Measurements from ENCODE around the gene SCGB1C1. TPM values are rescaled to one million over a fixed set of nuclear protein-coding genes. Genes with fewer than 3 reads are reported as not detected.

SCGB1C1 gene
- total and polyA plus RNA-seq, 9 of the 15 experiments (the other 6 are each of a cell fraction or from before 2014, with no cell fraction given): not detected

GRCh38 chr11:207208-207862, 14.5 kb downstream of the SCGB1C1 start, which contains the start of the genes BET1L and RIC8A (continued):
- TF ChIP-seq REST (IDR thresholded peaks at IDR 0.05; ENCODE audit: borderline replicate concordance) (no peak), REST (CRISPR knock-in tag; IDR thresholded peaks at IDR 0.05; ENCODE audit: low read depth) (no peak), RNF2 (IDR thresholded peaks at IDR 0.05) (0 out of 2 replicates have a peak, but pooled peaks have one; percentile 69), POLR2B (IDR thresholded peaks at IDR 0.05; ENCODE audit: low read depth, partially characterized antibody) (peak; percentile 88), TAL1 (IDR thresholded peaks at IDR 0.05) (no peak), TAF1 (IDR thresholded peaks at IDR 0.05; ENCODE audit: control insufficient read depth, extremely low read depth, insufficient read depth, low read length, severe bottlenecking) (peak; percentile 81), MCM7 (IDR thresholded peaks at IDR 0.05) (no peak), EP400 (IDR thresholded peaks at IDR 0.05) (peak; percentile 89), JUND (IDR thresholded peaks at IDR 0.05; ENCODE audit: borderline replicate concordance, low read depth, low read length) (peak; percentile 33; the same call in 1 of the 2 replicates), JUND (tag; IDR thresholded peaks at IDR 0.05; ENCODE audit: borderline replicate concordance, low read depth, low read length) (no peak; the same call in 2 of the 3 replicates), ZC3H11A (IDR thresholded peaks at IDR 0.05; ENCODE audit: low read depth, low read length) (0 out of 2 replicates have a peak, but pooled peaks have one; percentile 15), ZBED1 (IDR thresholded peaks at IDR 0.05) (peak; percentile 59; the same call in 1 of the 2 replicates), JUN (IDR thresholded peaks at IDR 0.05; ENCODE audit: borderline replicate concordance, low read depth, low read length) (peak; percentile 37; the same call in 1 of the 2 replicates), JUN (CRISPR knock-in tag; IDR thresholded peaks at IDR 0.05; ENCODE audit: borderline replicate concordance) (no peak; the same call in 1 of the 2 replicates)
- TF ChIP-seq, protein P1, sequence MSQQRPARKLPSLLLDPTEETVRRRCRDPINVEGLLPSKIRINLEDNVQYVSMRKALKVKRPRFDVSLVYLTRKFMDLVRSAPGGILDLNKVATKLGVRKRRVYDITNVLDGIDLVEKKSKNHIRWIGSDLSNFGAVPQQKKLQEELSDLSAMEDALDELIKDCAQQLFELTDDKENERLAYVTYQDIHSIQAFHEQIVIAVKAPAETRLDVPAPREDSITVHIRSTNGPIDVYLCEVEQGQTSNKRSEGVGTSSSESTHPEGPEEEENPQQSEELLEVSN (IDR thresholded peaks at IDR 0.05; ENCODE audit: borderline replicate concordance in 1 of 2, extremely low read depth in 1 of 2, insufficient read depth in 1 of 2, insufficient read length in 1 of 2, low read depth in 1 of 2, low read length in 1 of 2, poor library complexity in 1 of 2, severe bottlenecking in 1 of 2): peak; percentile 54 to 70
- TF ChIP-seq, protein P2, sequence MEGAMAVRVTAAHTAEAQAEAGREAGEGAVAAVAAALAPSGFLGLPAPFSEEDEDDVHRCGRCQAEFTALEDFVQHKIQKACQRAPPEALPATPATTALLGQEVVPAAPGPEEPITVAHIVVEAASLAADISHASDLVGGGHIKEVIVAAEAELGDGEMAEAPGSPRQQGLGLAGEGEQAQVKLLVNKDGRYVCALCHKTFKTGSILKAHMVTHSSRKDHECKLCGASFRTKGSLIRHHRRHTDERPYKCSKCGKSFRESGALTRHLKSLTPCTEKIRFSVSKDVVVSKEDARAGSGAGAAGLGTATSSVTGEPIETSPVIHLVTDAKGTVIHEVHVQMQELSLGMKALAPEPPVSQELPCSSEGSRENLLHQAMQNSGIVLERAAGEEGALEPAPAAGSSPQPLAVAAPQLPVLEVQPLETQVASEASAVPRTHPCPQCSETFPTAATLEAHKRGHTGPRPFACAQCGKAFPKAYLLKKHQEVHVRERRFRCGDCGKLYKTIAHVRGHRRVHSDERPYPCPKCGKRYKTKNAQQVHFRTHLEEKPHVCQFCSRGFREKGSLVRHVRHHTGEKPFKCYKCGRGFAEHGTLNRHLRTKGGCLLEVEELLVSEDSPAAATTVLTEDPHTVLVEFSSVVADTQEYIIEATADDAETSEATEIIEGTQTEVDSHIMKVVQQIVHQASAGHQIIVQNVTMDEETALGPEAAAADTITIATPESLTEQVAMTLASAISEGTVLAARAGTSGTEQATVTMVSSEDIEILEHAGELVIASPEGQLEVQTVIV (CRISPR knock-in tag; IDR thresholded peaks at IDR 0.05; ENCODE audit: borderline replicate concordance): peak; percentile 96

Data from K562 (cell line).